Astrocyte (in vitro differentiated cells and primary cell): ENCODE measurements around the gene DHRS9. TPM values are rescaled to one million over a fixed set of nuclear protein-coding genes. Genes with fewer than 3 reads are reported as not detected.

Source experiments
- DNase-seq: peaks from one replicate; pipeline ENCODE4 v3.0.0-alpha.2; 2010; ENCODE audit warnings: low read depth
- FAIRE-seq: peaks from 2 replicates; lab custom pipeline; 2011; peaks lifted over from hg19 to GRCh38; lab: Jason Lieb, UNC
- H2AFZ ChIP-seq: 2 replicates; pipeline ENCODE4 v1.6.0; 2012; ENCODE audit warnings: low read depth, low read length, inconsistent platforms
- H3K27ac ChIP-seq: 2 replicates; pipeline ENCODE4 v1.5.1; 2011; ENCODE audit warnings: low read depth, low read length, inconsistent platforms
- H3K27me3 ChIP-seq: 2 replicates; pipeline ENCODE4 v1.6.0; 2011; ENCODE audit warnings: low read length, inconsistent platforms; ENCODE audit not compliant: insufficient read depth
- H3K36me3 ChIP-seq: 2 replicates; pipeline ENCODE4 v1.5.1; 2011; ENCODE audit warnings: low read length, inconsistent platforms; ENCODE audit not compliant: insufficient read depth
- H3K4me1 ChIP-seq: 2 replicates; pipeline ENCODE4 v1.5.1; 2011; ENCODE audit warnings: low read length, inconsistent platforms; ENCODE audit not compliant: insufficient read depth
- H3K4me2 ChIP-seq: 2 replicates; pipeline ENCODE4 v1.6.0; 2012; ENCODE audit warnings: low read length, inconsistent platforms
- H3K4me3 ChIP-seq: 2 replicates; pipeline ENCODE4 v1.5.1; 2011; ENCODE audit warnings: low read depth, mild to moderate bottlenecking, low read length, inconsistent platforms; ENCODE audit not compliant: insufficient read depth
- H3K79me2 ChIP-seq: 2 replicates; pipeline ENCODE4 v1.6.0; 2012; ENCODE audit warnings: mild to moderate bottlenecking, low read length, inconsistent platforms; ENCODE audit not compliant: insufficient read depth
- H3K9ac ChIP-seq: 2 replicates; pipeline ENCODE4 v1.6.0; 2012; ENCODE audit warnings: mild to moderate bottlenecking, low read length, inconsistent platforms
- H3K9me3 ChIP-seq: 2 replicates; pipeline ENCODE4 v1.5.1; 2012; ENCODE audit warnings: low read depth, mild to moderate bottlenecking, low read length, inconsistent platforms; ENCODE audit not compliant: insufficient read depth
- H4K20me1 ChIP-seq: 2 replicates; pipeline ENCODE4 v1.6.0; 2012; ENCODE audit warnings: low read length, inconsistent platforms; ENCODE audit not compliant: insufficient read depth
- H3K27ac Mint-ChIP-seq: one replicate; pipeline ENCODE4 v1.8.0; 2021; ENCODE audit warnings: mild to moderate bottlenecking, mixed read lengths; ENCODE audit not compliant: unreplicated experiment
- H3K27me3 Mint-ChIP-seq: one replicate; pipeline ENCODE4 v1.8.0; 2021; ENCODE audit warnings: low read depth, mixed read lengths; ENCODE audit not compliant: unreplicated experiment
- H3K36me3 Mint-ChIP-seq: one replicate; pipeline ENCODE4 v1.8.0; 2021; ENCODE audit warnings: low read depth, mixed read lengths; ENCODE audit not compliant: unreplicated experiment
- H3K4me1 Mint-ChIP-seq: one replicate; pipeline ENCODE4 v1.8.0; 2021; ENCODE audit warnings: low read depth, mixed read lengths; ENCODE audit not compliant: unreplicated experiment
- H3K4me3 Mint-ChIP-seq: one replicate; pipeline ENCODE4 v1.8.0; 2021; ENCODE audit warnings: mild to moderate bottlenecking, moderate library complexity, mixed read lengths; ENCODE audit not compliant: unreplicated experiment
- H3K9me3 Mint-ChIP-seq: one replicate; pipeline ENCODE4 v1.8.0; 2021; ENCODE audit warnings: mild to moderate bottlenecking, mixed read lengths; ENCODE audit not compliant: unreplicated experiment
- EZH2 ChIP-seq: IDR thresholded peaks from 2 replicates; pipeline ENCODE4 v1.6.1; 2012; ENCODE audit warnings: mild to moderate bottlenecking, low read length, inconsistent platforms; ENCODE audit not compliant: insufficient read depth
- total RNA-seq: library from RNA; stranded (reverse); gene quantifications from 2 replicates; pipeline ENCODE4 v1.2.1, GENCODE V29; 2021
- TF ChIP-seq, protein P1 (sequence below): IDR thresholded peaks from 2 replicates; pipeline ENCODE4 v1.5.1; 2011; ENCODE audit warnings: low read depth, mild to moderate bottlenecking, inconsistent platforms, low read length, moderate library complexity; ENCODE audit not compliant: insufficient read depth

The DHRS9 gene
- total RNA-seq, 1 donor from 2014 or later, result not detected

DNA sequence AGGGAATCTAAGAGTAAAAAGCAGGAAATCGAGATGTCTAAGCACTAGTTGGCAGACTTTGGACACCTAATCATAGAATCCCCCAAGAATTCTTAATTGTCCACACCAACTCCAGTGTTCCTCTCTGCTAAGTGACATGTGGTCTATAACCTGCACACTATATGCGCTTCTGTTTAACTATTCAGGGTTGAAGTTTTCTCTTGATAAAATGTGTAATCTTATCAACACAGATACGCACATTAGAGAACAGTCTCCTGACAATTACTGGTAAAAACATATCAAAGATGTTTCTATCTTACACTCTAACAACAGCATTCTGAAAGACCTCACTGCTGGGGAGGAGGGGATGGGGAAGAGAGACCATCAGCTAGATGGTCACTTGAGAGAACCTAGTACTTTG, 42.1 kb upstream of the DHRS9 start:
- Mint-ChIP-seq H3K27ac (no peak overlapping the region), H3K4me1 (no peaks in the 10 kb centered on the region), H3K4me3 (no peak overlapping the region), H3K9me3 (no peaks in the 10 kb centered on the region), H3K27me3 (peaks cover 4% of the 10 kb centered on the region), H3K36me3 (no peaks in the 10 kb centered on the region)
- FAIRE-seq (no peak), DNase-seq (no peak)
- H3K27me3 ChIP-seq, result no peaks in the 10 kb centered on the region
- H3K4me1 ChIP-seq, result no peaks in the 10 kb centered on the region
- TF ChIP-seq, protein P1, sequence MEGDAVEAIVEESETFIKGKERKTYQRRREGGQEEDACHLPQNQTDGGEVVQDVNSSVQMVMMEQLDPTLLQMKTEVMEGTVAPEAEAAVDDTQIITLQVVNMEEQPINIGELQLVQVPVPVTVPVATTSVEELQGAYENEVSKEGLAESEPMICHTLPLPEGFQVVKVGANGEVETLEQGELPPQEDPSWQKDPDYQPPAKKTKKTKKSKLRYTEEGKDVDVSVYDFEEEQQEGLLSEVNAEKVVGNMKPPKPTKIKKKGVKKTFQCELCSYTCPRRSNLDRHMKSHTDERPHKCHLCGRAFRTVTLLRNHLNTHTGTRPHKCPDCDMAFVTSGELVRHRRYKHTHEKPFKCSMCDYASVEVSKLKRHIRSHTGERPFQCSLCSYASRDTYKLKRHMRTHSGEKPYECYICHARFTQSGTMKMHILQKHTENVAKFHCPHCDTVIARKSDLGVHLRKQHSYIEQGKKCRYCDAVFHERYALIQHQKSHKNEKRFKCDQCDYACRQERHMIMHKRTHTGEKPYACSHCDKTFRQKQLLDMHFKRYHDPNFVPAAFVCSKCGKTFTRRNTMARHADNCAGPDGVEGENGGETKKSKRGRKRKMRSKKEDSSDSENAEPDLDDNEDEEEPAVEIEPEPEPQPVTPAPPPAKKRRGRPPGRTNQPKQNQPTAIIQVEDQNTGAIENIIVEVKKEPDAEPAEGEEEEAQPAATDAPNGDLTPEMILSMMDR, result no peak
- TF ChIP-seq EZH2, result no peak
- H4K20me1 ChIP-seq, result no peaks in the 10 kb centered on the region
- no peak overlapping the region for H3K9ac ChIP-seq
- no peak overlapping the region for H2AFZ ChIP-seq
- no peaks in the 10 kb centered on the region for H3K79me2 ChIP-seq
- H3K36me3 ChIP-seq, result no peaks in the 10 kb centered on the region
- H3K4me2 ChIP-seq, result no peak overlapping the region
- no peak overlapping the region for H3K4me3 ChIP-seq
- no peak overlapping the region for H3K27ac ChIP-seq
- H3K9me3 ChIP-seq, result no peaks in the 10 kb centered on the region

DNA sequence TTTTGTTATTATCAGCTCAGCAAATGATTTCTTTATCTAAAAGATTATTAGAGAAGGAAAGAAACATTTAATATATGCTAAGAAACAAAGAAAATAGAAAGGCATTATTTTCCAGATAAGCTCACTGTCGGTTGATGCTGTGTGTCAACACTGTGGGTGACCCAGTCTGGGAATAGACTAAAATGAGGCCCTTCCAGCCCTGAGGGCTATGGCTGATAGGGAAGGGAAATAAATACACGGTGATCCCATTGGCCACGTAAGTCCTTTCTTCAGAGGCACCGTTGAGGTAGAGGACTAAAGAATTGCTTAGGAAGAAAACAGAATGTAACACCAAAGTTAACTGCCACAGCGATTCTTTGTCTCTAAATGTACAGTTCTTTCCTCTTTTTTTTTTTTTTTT, 40.0 kb upstream of the DHRS9 start:
- H3K9ac ChIP-seq, result no peak overlapping the region
- H3K36me3 ChIP-seq, result no peaks in the 10 kb centered on the region
- peaks cover 4% of the 10 kb centered on the region for H3K27me3 Mint-ChIP-seq
- H3K27me3 ChIP-seq, result no peaks in the 10 kb centered on the region
- no peaks in the 10 kb centered on the region for H4K20me1 ChIP-seq
- H3K4me1 ChIP-seq, result no peaks in the 10 kb centered on the region
- no peak overlapping the region for H3K4me2 ChIP-seq
- no peaks in the 10 kb centered on the region for H3K9me3 ChIP-seq
- H3K36me3 Mint-ChIP-seq, result no peaks in the 10 kb centered on the region
- no peak overlapping the region for H3K27ac Mint-ChIP-seq
- H3K4me3 Mint-ChIP-seq, result no peak overlapping the region
- H3K4me1 Mint-ChIP-seq, result no peaks in the 10 kb centered on the region
- no peaks in the 10 kb centered on the region for H3K9me3 Mint-ChIP-seq
- DNase-seq (no peak), FAIRE-seq (no peak)
- no peak overlapping the region for H2AFZ ChIP-seq
- H3K79me2 ChIP-seq, result no peaks in the 10 kb centered on the region
- no peak overlapping the region for H3K4me3 ChIP-seq
- TF ChIP-seq, protein P1, result no peak
- TF ChIP-seq EZH2, result no peak
- H3K27ac ChIP-seq, result no peak overlapping the region

DNA sequence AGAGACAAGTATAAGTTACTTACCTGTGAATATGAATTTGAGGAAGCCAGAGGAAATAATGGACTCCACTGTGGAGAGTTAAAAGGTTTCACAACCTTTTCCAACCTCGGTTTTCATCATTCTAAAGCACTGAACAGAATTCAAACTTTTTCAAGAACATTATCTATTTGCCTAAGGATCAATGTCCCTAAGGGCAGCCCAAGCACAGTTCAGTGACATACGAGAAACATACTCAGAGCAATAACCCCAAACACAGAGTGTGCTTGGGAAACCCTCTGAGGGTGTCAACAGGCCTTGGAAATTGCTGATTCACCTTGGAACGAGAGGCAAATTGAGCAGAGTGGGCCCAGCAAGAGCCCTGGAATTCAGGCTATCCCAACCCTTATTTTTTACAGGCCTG, 38.2 kb upstream of the DHRS9 start, which contains the start of gene ABCB11:
Gene ABCB11, minus strand, starts transcription at position 123 of the 400 bp plus-strand sequence. CDS start 13,199 bp downstream, outside the sequence.
- Mint-ChIP-seq H3K36me3 (no peaks in the 10 kb centered on the region), H3K4me3 (no peak within 1 kb of the TSS), H3K27me3 (peaks cover 4% of the 10 kb centered on the region), H3K27ac (no peak within 1 kb of the TSS), H3K4me1 (no peaks in the 10 kb centered on the region), H3K9me3 (no peaks in the 10 kb centered on the region)
- Histone ChIP-seq H3K27ac (no peak within 1 kb of the TSS), H3K79me2 (no peaks in the 10 kb centered on the region), H2AFZ (no peak within 1 kb of the TSS), H3K9me3 (no peaks in the 10 kb centered on the region), H3K27me3 (no peaks in the 10 kb centered on the region), H3K4me2 (no peak within 1 kb of the TSS), H3K4me1 (no peaks in the 10 kb centered on the region), H4K20me1 (no peaks in the 10 kb centered on the region), H3K36me3 (no peaks in the 10 kb centered on the region), H3K9ac (no peak within 1 kb of the TSS), H3K4me3 (no peak within 1 kb of the TSS)
- TF ChIP-seq, protein P1, result no peak
- no peak for TF ChIP-seq EZH2
- no peak for DNase-seq
- FAIRE-seq, result no peak
